Esophagus squamous epithelium (tissue), 4 donors: Measurements from ENCODE around the gene SLC41A3.

Source experiments
- POLR2A ChIP-seq, 4 donors: fragments of 450-650 bp; IDR thresholded peaks; one replicate each; pipeline ENCODE4 v1.6.1; 2017; ENCODE audit warnings: antibody characterized with exemption in 4 of 4, mild to moderate bottlenecking in 4 of 4, moderate library complexity in 3 of 4
- TF ChIP-seq, protein P1 (sequence below), 6 experiments: fragments of 450-650 bp in 4 of 6; fragments of 200-600 bp in 2 of 6; sonication (generic) in 2 of 6; IDR thresholded peaks; one replicate each; pipeline ENCODE4 v1.5.1; 2016 to 2019; ENCODE audit warnings: antibody characterized with exemption in 6 of 6, mild to moderate bottlenecking in 4 of 6, moderate library complexity in 4 of 6

DNA sequence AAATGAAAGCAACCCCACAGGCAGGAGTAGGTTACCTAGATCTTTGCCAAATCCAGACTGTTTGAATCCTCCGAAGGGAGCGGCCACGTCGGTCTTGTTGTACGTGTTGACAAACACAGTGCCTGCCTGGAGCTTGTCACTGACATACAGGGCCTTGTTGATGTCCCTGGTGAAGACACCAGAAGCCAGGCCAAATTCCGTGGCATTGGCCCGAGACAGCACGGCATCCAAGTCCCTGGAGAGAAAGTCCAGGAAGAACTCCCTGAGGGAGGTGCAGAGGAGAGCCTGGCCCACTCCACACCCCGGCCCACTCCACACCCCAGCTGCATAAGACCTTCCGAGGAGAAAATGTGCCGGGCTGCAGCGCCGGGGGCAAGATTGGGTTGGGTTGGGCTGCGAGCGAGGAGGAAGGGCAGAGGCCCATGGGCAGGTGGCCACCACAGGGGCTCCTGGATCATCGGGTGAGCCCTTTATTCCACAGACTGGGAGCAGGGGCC, 21.8 kb upstream of the SLC41A3 start:
- TF ChIP-seq, protein P1, sequence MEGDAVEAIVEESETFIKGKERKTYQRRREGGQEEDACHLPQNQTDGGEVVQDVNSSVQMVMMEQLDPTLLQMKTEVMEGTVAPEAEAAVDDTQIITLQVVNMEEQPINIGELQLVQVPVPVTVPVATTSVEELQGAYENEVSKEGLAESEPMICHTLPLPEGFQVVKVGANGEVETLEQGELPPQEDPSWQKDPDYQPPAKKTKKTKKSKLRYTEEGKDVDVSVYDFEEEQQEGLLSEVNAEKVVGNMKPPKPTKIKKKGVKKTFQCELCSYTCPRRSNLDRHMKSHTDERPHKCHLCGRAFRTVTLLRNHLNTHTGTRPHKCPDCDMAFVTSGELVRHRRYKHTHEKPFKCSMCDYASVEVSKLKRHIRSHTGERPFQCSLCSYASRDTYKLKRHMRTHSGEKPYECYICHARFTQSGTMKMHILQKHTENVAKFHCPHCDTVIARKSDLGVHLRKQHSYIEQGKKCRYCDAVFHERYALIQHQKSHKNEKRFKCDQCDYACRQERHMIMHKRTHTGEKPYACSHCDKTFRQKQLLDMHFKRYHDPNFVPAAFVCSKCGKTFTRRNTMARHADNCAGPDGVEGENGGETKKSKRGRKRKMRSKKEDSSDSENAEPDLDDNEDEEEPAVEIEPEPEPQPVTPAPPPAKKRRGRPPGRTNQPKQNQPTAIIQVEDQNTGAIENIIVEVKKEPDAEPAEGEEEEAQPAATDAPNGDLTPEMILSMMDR (IDR thresholded peaks at IDR 0.05): no peak
- TF ChIP-seq POLR2A (IDR thresholded peaks at IDR 0.05): no peak
